C4-2B (cell line): ENCODE data around the gene AHRR.

Experiments used
- ZFX ChIP-seq: fragments of 450-650 bp; IDR thresholded peaks from 2 replicates; pipeline ENCODE4 v1.6.1; 2017
- TF ChIP-seq, protein P1 (sequence below): fragments of 450-650 bp; conservative IDR thresholded peaks from 2 replicates; pipeline ENCODE4 v1.5.1; 2017; ENCODE audit warnings: mild to moderate bottlenecking

DNA sequence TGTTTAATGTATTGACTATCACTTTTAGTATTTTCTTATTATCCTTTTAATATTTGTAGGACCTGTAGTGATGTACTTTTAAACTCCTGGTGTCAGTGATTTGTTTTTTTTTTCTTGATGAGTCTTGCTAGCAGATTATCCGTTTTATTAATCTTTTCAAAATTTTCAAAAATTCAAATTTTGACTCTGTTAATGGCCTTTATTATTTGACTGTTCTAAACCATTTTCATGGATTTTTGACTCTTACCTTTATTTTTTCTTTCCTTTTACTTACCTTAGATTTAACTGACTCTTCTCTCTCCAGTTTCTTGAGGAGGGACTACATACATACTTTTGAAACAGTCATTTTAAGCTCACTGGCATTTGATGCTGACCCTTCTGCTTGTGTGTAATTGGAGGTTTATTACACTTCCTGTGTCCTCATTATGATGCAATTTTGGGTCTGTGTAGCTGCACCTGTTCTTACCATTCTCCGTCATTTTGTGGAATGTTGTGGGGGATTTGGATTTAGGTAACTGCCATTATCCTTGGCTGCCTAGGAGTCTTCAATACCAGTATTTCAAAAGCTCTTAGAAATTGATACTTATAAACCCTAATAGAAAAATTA, 89.5 kb downstream of the AHRR start:
- TF ChIP-seq ZFX = no peak
- TF ChIP-seq, protein P1, sequence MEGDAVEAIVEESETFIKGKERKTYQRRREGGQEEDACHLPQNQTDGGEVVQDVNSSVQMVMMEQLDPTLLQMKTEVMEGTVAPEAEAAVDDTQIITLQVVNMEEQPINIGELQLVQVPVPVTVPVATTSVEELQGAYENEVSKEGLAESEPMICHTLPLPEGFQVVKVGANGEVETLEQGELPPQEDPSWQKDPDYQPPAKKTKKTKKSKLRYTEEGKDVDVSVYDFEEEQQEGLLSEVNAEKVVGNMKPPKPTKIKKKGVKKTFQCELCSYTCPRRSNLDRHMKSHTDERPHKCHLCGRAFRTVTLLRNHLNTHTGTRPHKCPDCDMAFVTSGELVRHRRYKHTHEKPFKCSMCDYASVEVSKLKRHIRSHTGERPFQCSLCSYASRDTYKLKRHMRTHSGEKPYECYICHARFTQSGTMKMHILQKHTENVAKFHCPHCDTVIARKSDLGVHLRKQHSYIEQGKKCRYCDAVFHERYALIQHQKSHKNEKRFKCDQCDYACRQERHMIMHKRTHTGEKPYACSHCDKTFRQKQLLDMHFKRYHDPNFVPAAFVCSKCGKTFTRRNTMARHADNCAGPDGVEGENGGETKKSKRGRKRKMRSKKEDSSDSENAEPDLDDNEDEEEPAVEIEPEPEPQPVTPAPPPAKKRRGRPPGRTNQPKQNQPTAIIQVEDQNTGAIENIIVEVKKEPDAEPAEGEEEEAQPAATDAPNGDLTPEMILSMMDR = no peak
